Transverse colon (tissue), 4 donors: ENCODE data around the gene CRADD.

Experiments
- CTCF ChIP-seq, 5 experiments: fragments of 200-600 bp in 3 of 5; fragments of 450-650 bp in 2 of 5; sonication (generic) in 3 of 5; IDR thresholded peaks; 1 replicate in 2 of 5; 2 replicates in 3 of 5; pipeline ENCODE4 v1.5.1; 2016 to 2017; ENCODE audit warnings: antibody characterized with exemption in 5 of 5, inconsistent platforms in 3 of 5, mild to moderate bottlenecking in 2 of 5, moderate library complexity in 1 of 5
- POLR2AphosphoS5 ChIP-seq, 3 donors: sonication (generic); formaldehyde crosslinking; IDR thresholded peaks; one replicate each; pipeline ENCODE4 v1.6.1; 2016; ENCODE audit warnings: antibody characterized with exemption in 3 of 3

- TF ChIP-seq POLR2AphosphoS5 (IDR thresholded peaks at IDR 0.05) = no peak
- TF ChIP-seq CTCF (IDR thresholded peaks at IDR 0.05) = no peak
Observed at GRCh38 chr12:93654421-93654820, 22.8 kb upstream of the CRADD start.
